Stimulated activated CD4-positive, alpha-beta T cell treated with anti-CD3 and anti-CD28 coated beads, Interleukin-1b, Interleukin-23, amount 100 ng/mL, for 1 hour (primary cell): ENCODE measurements around the gene PEPD.

Experiments
- DNase-seq, 2 donors: peaks; one replicate each; pipeline ENCODE4 v3.0.0-alpha.2; 2020; ENCODE audit warnings: low read depth in 2 of 2

PEPD gene

GRCh38 chr19:33546656-33547055 is 25.1 kb upstream of the PEPD start:
- DNase-seq, result no peak

- DNase-seq, result no peak
Measured at GRCh38 chr19:33545217-33545981, 23.8 kb upstream of the PEPD start.

- DNase-seq, result no peak
Measured at GRCh38 chr19:33535226-33535625, 13.6 kb upstream of the PEPD start.

GRCh38 chr19:33532859-33533460 is 11.4 kb upstream of the PEPD start:
- DNase-seq, result no peak

GRCh38 chr19:33530842-33531241 is 9.3 kb upstream of the PEPD start:
- no peak for DNase-seq

GRCh38 chr19:33530296-33530695 is 8.7 kb upstream of the PEPD start:
- DNase-seq, result no peak

GRCh38 chr19:33529094-33529676 is 7.6 kb upstream of the PEPD start:
- DNase-seq, result no peak

- DNase-seq, result no peak
Measured at GRCh38 chr19:33528404-33528803, 6.8 kb upstream of the PEPD start.

- DNase-seq, result no peak
Measured at GRCh38 chr19:33527125-33527524, 5.5 kb upstream of the PEPD start.

- DNase-seq, result no peak
Measured at GRCh38 chr19:33524024-33524664, 2.6 kb upstream of the PEPD start.

GRCh38 chr19:33523167-33523566 is 1.6 kb upstream of the PEPD start:
- DNase-seq, result no peak

GRCh38 chr19:33522371-33522662 is 726 bp upstream of the PEPD start:
- no peak for DNase-seq

GRCh38 chr19:33520844-33521479 is 629 bp downstream of the PEPD start:
- DNase-seq, result no peak

- DNase-seq, result no peak
Measured at GRCh38 chr19:33520048-33520643, 1.4 kb downstream of the PEPD start.

GRCh38 chr19:33519416-33519815 is 2.2 kb downstream of the PEPD start:
- DNase-seq, result no peak

GRCh38 chr19:33518541-33518940 is 3.0 kb downstream of the PEPD start:
- DNase-seq, result no peak

- no peak for DNase-seq
Measured at GRCh38 chr19:33517922-33518321, 3.7 kb downstream of the PEPD start.

- DNase-seq, result no peak
Measured at GRCh38 chr19:33515921-33516320, 5.7 kb downstream of the PEPD start.

- no peak for DNase-seq
Measured at GRCh38 chr19:33514885-33515551, 6.6 kb downstream of the PEPD start.

- DNase-seq, result no peak
Measured at GRCh38 chr19:33513424-33513823, 8.2 kb downstream of the PEPD start.

GRCh38 chr19:33512580-33513137 is 8.9 kb downstream of the PEPD start:
- no peak for DNase-seq
